ENCODE results near the gene DCTN3. TPM values are rescaled to one million over a fixed set of nuclear protein-coding genes. Genes with fewer than 3 reads are reported as not detected.
A peak's percentile ranks its signal among the peaks of the same experiment; 100 is the strongest.

Gene DCTN3
- total and polyA plus RNA-seq, 2 donors: 87.8 to 97.1 TPM

GRCh38 chr9:34638138-34638445 lies 17.8 kb upstream of the DCTN3 start:
- peaks cover 8 to 9% of the 10 kb centered on the region in 2 donors for H3K36me3 ChIP-seq (ENCODE audit: control insufficient read depth in 2 of 2, insufficient read depth in 2 of 2, low read length in 1 of 2)
- H3K27ac ChIP-seq (ENCODE audit: low read depth in 1 of 2, low read length in 1 of 2): peak overlapping the region; percentile 81 to 89
- no peaks in the 10 kb centered on the region for H3K27me3 ChIP-seq (ENCODE audit: control insufficient read depth in 2 of 2, insufficient read depth in 1 of 2, low read length in 1 of 2)
- peaks cover 0 to 3% of the 10 kb centered on the region in 2 donors for H3K9me3 ChIP-seq (ENCODE audit: control insufficient read depth in 2 of 2, insufficient read depth in 1 of 2, low read length in 1 of 2)
- 33% methylated on average over 7 of the region's 7 CpGs for WGBS
- H3K4me3 ChIP-seq (ENCODE audit: low read length in 2 of 2): peak overlapping the region; percentile 69 to 73
- no peak for DNase-seq (ENCODE audit: low read depth in 6 of 9, low spot score in 9 of 9)
- peaks cover 14 to 24% of the 10 kb centered on the region in 2 donors for H3K4me1 ChIP-seq (ENCODE audit: control insufficient read depth in 2 of 2, insufficient read depth in 2 of 2, low read length in 2 of 2)

- H3K9me3 ChIP-seq (ENCODE audit: control insufficient read depth in 2 of 2, insufficient read depth in 1 of 2, low read length in 1 of 2): peaks cover 0 to 3% of the 10 kb centered on the region in 2 donors
- H3K4me1 ChIP-seq (ENCODE audit: control insufficient read depth in 2 of 2, insufficient read depth in 2 of 2, low read length in 2 of 2): peaks cover 14 to 24% of the 10 kb centered on the region in 2 donors
- peak; percentile 77 to 97 (median 93) for DNase-seq (ENCODE audit: low read depth in 6 of 9, low spot score in 9 of 9)
- H3K27ac ChIP-seq (ENCODE audit: low read depth in 1 of 2, low read length in 1 of 2): peak within 1 kb of the TSS; percentile 81 to 89
- H3K36me3 ChIP-seq (ENCODE audit: control insufficient read depth in 2 of 2, insufficient read depth in 2 of 2, low read length in 1 of 2): peaks cover 8 to 9% of the 10 kb centered on the region in 2 donors
- H3K27me3 ChIP-seq (ENCODE audit: control insufficient read depth in 2 of 2, insufficient read depth in 1 of 2, low read length in 1 of 2): no peaks in the 10 kb centered on the region
- H3K4me3 ChIP-seq (ENCODE audit: low read length in 2 of 2): peak within 1 kb of the TSS; percentile 69 to 73
- under 1% methylated on average over 74 of the region's 74 CpGs for WGBS
Measured at GRCh38 chr9:34637356-34638137, 17.3 kb upstream of the DCTN3 start, which contains the start of gene SIGMAR1. SIGMAR1 (minus strand) TSS chr9:34637787; CDS start chr9:34637697, 90 bp downstream.

- Histone ChIP-seq H3K36me3 (ENCODE audit: control insufficient read depth in 2 of 2, insufficient read depth in 2 of 2, low read length in 1 of 2) (peaks cover 8 to 9% of the 10 kb centered on the region in 2 donors), H3K9me3 (ENCODE audit: control insufficient read depth in 2 of 2, insufficient read depth in 1 of 2, low read length in 1 of 2) (peaks cover 0 to 3% of the 10 kb centered on the region in 2 donors), H3K4me1 (ENCODE audit: control insufficient read depth in 2 of 2, insufficient read depth in 2 of 2, low read length in 2 of 2) (peaks cover 14 to 24% of the 10 kb centered on the region in 2 donors), H3K27ac (ENCODE audit: low read depth in 1 of 2, low read length in 1 of 2) (peak overlapping the region in 1 of 2 donors; percentile 70), H3K4me3 (ENCODE audit: low read length in 2 of 2) (peak overlapping the region; percentile 69 to 73), H3K27me3 (ENCODE audit: control insufficient read depth in 2 of 2, insufficient read depth in 1 of 2, low read length in 1 of 2) (no peaks in the 10 kb centered on the region)
- peak in 2 of 9 donors; percentile 19 to 24 for DNase-seq (ENCODE audit: low read depth in 6 of 9, low spot score in 9 of 9)
- WGBS: 12% methylated on average over 23 of the region's 23 CpGs
Measured at GRCh38 chr9:34636791-34637355, 16.6 kb upstream of the DCTN3 start.

GRCh38 chr9:34635556-34635955 lies 15.3 kb upstream of the DCTN3 start:
- no peak for DNase-seq (ENCODE audit: low read depth in 6 of 9, low spot score in 9 of 9)
- H3K4me1 ChIP-seq (ENCODE audit: control insufficient read depth in 2 of 2, insufficient read depth in 2 of 2, low read length in 2 of 2): peaks cover 14 to 24% of the 10 kb centered on the region in 2 donors

GRCh38 chr9:34634551-34635248 lies 14.4 kb upstream of the DCTN3 start:
- H3K9me3 ChIP-seq (ENCODE audit: control insufficient read depth in 2 of 2, insufficient read depth in 1 of 2, low read length in 1 of 2): peaks cover 0 to 3% of the 10 kb centered on the region in 2 donors
- WGBS: 97% methylated on average over 3 of the region's 3 CpGs
- no peak for DNase-seq (ENCODE audit: low read depth in 6 of 9, low spot score in 9 of 9)
- H3K27ac ChIP-seq (ENCODE audit: low read depth in 1 of 2, low read length in 1 of 2): no peak overlapping the region
- peaks cover 14 to 24% of the 10 kb centered on the region in 2 donors for H3K4me1 ChIP-seq (ENCODE audit: control insufficient read depth in 2 of 2, insufficient read depth in 2 of 2, low read length in 2 of 2)
- H3K36me3 ChIP-seq (ENCODE audit: control insufficient read depth in 2 of 2, insufficient read depth in 2 of 2, low read length in 1 of 2): peaks cover 8 to 9% of the 10 kb centered on the region in 2 donors
- H3K27me3 ChIP-seq (ENCODE audit: control insufficient read depth in 2 of 2, insufficient read depth in 1 of 2, low read length in 1 of 2): peaks cover 10 to 22% of the 10 kb centered on the region in 2 donors
- no peak overlapping the region for H3K4me3 ChIP-seq (ENCODE audit: low read length in 2 of 2)

More at GRCh38 chr9:34635556-34635955, 15.3 kb upstream of the DCTN3 start:
- Histone ChIP-seq H3K9me3 (ENCODE audit: control insufficient read depth in 2 of 2, insufficient read depth in 1 of 2, low read length in 1 of 2) (peaks cover 0 to 3% of the 10 kb centered on the region in 2 donors), H3K27ac (ENCODE audit: low read depth in 1 of 2, low read length in 1 of 2) (no peak overlapping the region), H3K36me3 (ENCODE audit: control insufficient read depth in 2 of 2, insufficient read depth in 2 of 2, low read length in 1 of 2) (peaks cover 8 to 9% of the 10 kb centered on the region in 2 donors), H3K4me3 (ENCODE audit: low read length in 2 of 2) (no peak overlapping the region), H3K27me3 (ENCODE audit: control insufficient read depth in 2 of 2, insufficient read depth in 1 of 2, low read length in 1 of 2) (peaks cover 3 to 13% of the 10 kb centered on the region in 2 donors)
- WGBS: 94% methylated on average over 14 of the region's 14 CpGs

GRCh38 chr9:34633851-34634550 lies 13.7 kb upstream of the DCTN3 start:
- Histone ChIP-seq H3K27me3 (ENCODE audit: control insufficient read depth in 2 of 2, insufficient read depth in 1 of 2, low read length in 1 of 2) (peaks cover 17 to 29% of the 10 kb centered on the region in 2 donors), H3K4me3 (ENCODE audit: low read length in 2 of 2) (no peak overlapping the region), H3K4me1 (ENCODE audit: control insufficient read depth in 2 of 2, insufficient read depth in 2 of 2, low read length in 2 of 2) (peaks cover 14 to 24% of the 10 kb centered on the region in 2 donors), H3K9me3 (ENCODE audit: control insufficient read depth in 2 of 2, insufficient read depth in 1 of 2, low read length in 1 of 2) (peaks cover 0 to 3% of the 10 kb centered on the region in 2 donors), H3K27ac (ENCODE audit: low read depth in 1 of 2, low read length in 1 of 2) (no peak overlapping the region), H3K36me3 (ENCODE audit: control insufficient read depth in 2 of 2, insufficient read depth in 2 of 2, low read length in 1 of 2) (peaks cover 8 to 9% of the 10 kb centered on the region in 2 donors)
- 39% methylated on average over 3 of the region's 3 CpGs for WGBS
- peak in 7 of 9 donors; percentile 54 to 78 (median 62) for DNase-seq (ENCODE audit: low read depth in 6 of 9, low spot score in 9 of 9)

- H3K27me3 ChIP-seq (ENCODE audit: control insufficient read depth in 2 of 2, insufficient read depth in 1 of 2, low read length in 1 of 2): peaks cover 25 to 36% of the 10 kb centered on the region in 2 donors
- H3K4me1 ChIP-seq (ENCODE audit: control insufficient read depth in 2 of 2, insufficient read depth in 2 of 2, low read length in 2 of 2): peaks cover 9 to 19% of the 10 kb centered on the region in 2 donors
- H3K9me3 ChIP-seq (ENCODE audit: control insufficient read depth in 2 of 2, insufficient read depth in 1 of 2, low read length in 1 of 2): peaks cover 0 to 3% of the 10 kb centered on the region in 2 donors
- H3K36me3 ChIP-seq (ENCODE audit: control insufficient read depth in 2 of 2, insufficient read depth in 2 of 2, low read length in 1 of 2): peaks cover 8 to 9% of the 10 kb centered on the region in 2 donors
- H3K27ac ChIP-seq (ENCODE audit: low read depth in 1 of 2, low read length in 1 of 2): no peak overlapping the region
- DNase-seq (ENCODE audit: low read depth in 6 of 9, low spot score in 9 of 9): no peak
- 84% methylated on average over 5 of the region's 5 CpGs for WGBS
- H3K4me3 ChIP-seq (ENCODE audit: low read length in 2 of 2): no peak overlapping the region
Measured at GRCh38 chr9:34633166-34633565, 12.9 kb upstream of the DCTN3 start.

GRCh38 chr9:34630402-34631154 lies 10.3 kb upstream of the DCTN3 start:
- Histone ChIP-seq H3K36me3 (ENCODE audit: control insufficient read depth in 2 of 2, insufficient read depth in 2 of 2, low read length in 1 of 2) (peaks cover 5 to 8% of the 10 kb centered on the region in 2 donors), H3K27me3 (ENCODE audit: control insufficient read depth in 2 of 2, insufficient read depth in 1 of 2, low read length in 1 of 2) (peaks cover 51 to 62% of the 10 kb centered on the region in 2 donors)

More at GRCh38 chr9:34630402-34631154, 10.3 kb upstream of the DCTN3 start:
- WGBS: 58% methylated on average over 5 of the region's 5 CpGs
- H3K9me3 ChIP-seq (ENCODE audit: control insufficient read depth in 2 of 2, insufficient read depth in 1 of 2, low read length in 1 of 2): no peaks in the 10 kb centered on the region
- no peak for DNase-seq (ENCODE audit: low read depth in 6 of 9, low spot score in 9 of 9)
- H3K4me3 ChIP-seq (ENCODE audit: low read length in 2 of 2): no peak overlapping the region
- no peak overlapping the region for H3K27ac ChIP-seq (ENCODE audit: low read depth in 1 of 2, low read length in 1 of 2)
- peaks cover 0 to under 1% of the 10 kb centered on the region in 2 donors for H3K4me1 ChIP-seq (ENCODE audit: control insufficient read depth in 2 of 2, insufficient read depth in 2 of 2, low read length in 2 of 2)
